Activated T-helper 1 cell treated with anti-CD3 and anti-CD28 coated beads, Interleukin-12 subunit alpha, Interleukin-12 subunit beta, Interleukin-2, Interleukin-4 antibody, amounts not matched to agents 30 ng/mL and 10 ng/mL and 1 ng/mL, durations not matched to agents 14 hours and 24 hours and 36 hours (primary cell): Measurements from ENCODE around the gene AANAT. TPM values are rescaled to one million over a fixed set of nuclear protein-coding genes. Genes with fewer than 3 reads are reported as not detected.
A peak's percentile ranks its signal among the peaks of the same experiment; 100 is the strongest.
"Not testable (repeated sequence)": the region's sequence is repeated elsewhere in the genome, so short reads cannot be mapped to it uniquely, and the experiment has no call there.

Experiments used
- DNase-seq: peaks from one replicate; pipeline ENCODE4 v3.0.0; 2021; ENCODE audit warnings: low spot score
- H3K27ac Mint-ChIP-seq: one replicate; pipeline ENCODE4 v1.8.0; 2021; ENCODE audit warnings: mild to moderate bottlenecking, mixed read lengths
- H3K27me3 Mint-ChIP-seq: one replicate; pipeline ENCODE4 v1.8.0; 2022; ENCODE audit warnings: mild to moderate bottlenecking, moderate library complexity, mixed read lengths; ENCODE audit not compliant: insufficient read depth
- H3K36me3 Mint-ChIP-seq: one replicate; pipeline ENCODE4 v1.8.0; 2021; ENCODE audit warnings: low read depth, mixed read lengths
- H3K4me1 Mint-ChIP-seq: one replicate; pipeline ENCODE4 v1.8.0; 2021; ENCODE audit warnings: low read depth, mixed read lengths
- H3K4me3 Mint-ChIP-seq: one replicate; pipeline ENCODE4 v1.8.0; 2021; ENCODE audit warnings: mild to moderate bottlenecking, moderate library complexity, mixed read lengths
- H3K9me3 Mint-ChIP-seq: one replicate; pipeline ENCODE4 v1.8.0; 2021; ENCODE audit warnings: mixed read lengths
- intact Hi-C: fragments of 100-400 bp; cut with micrococcal nuclease; formaldehyde crosslinking; loops from one replicate; pipeline ENCODE4 v1.15.1; 2024
- total RNA-seq: library from RNA; stranded (reverse); gene quantifications from 2 replicates; pipeline ENCODE4 v1.2.3, GENCODE V29; 2022

AANAT gene
- total RNA-seq, 1 donor from 2014 or later: not detected

GRCh38 chr17:76501018-76501826, 33.8 kb downstream of the AANAT start, which contains the start of gene RHBDF2:
Gene RHBDF2, minus strand, starts transcription at chr17:76501423. Its CDS starts 19,899 bp downstream, at chr17:76481524.
- intact Hi-C loops: loop anchor here (1.0 to 10.0 kb wide), 7 partner anchors 8 to 236 kb away; partner anchors contain the start of genes PRPSAP1, UBALD2 and UBE2O
- Mint-ChIP-seq H3K27ac (peak within 1 kb of the TSS; percentile 89), H3K9me3 (no peaks in the 10 kb centered on the region), H3K4me3 (peak within 1 kb of the TSS; percentile 92), H3K36me3 (peaks cover 7% of the 10 kb centered on the region), H3K27me3 (no peaks in the 10 kb centered on the region), H3K4me1 (peaks cover 58% of the 10 kb centered on the region)
- peak; percentile 95 for DNase-seq

DNA sequence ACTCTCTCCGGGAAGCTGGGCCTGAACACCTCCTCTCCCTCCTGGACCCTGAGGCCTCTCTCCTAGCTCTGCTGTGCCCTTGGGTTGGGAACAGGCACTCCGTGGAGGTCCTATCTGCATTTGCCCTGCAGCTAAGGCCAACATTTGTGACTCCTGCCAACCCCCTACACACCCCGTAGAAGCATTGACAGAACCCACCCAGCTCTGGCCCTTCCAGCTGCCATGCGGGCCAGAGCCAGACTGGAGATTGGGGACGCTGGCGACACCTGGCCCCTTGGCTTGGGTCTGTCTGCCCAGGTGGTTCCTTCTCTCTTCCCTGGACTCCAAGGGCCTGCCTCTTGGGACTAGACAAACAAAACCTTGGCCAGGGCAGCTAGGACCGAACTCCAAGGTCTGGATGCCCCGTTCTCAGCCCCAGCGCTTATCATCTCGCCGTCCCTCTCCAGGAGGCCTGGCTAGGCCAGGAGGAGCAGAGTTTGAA, 34.5 kb downstream of the AANAT start:
- H3K27ac Mint-ChIP-seq: peak overlapping the region; percentile 89
- no peak for DNase-seq
- peaks cover 7% of the 10 kb centered on the region for H3K36me3 Mint-ChIP-seq
- no peaks in the 10 kb centered on the region for H3K27me3 Mint-ChIP-seq
- H3K4me1 Mint-ChIP-seq: peaks cover 61% of the 10 kb centered on the region
- intact Hi-C loops: loop anchor here (1.0 to 10.0 kb wide), 7 partner anchors 9 to 237 kb away; partner anchors contain the start of genes PRPSAP1, UBALD2 and UBE2O
- no peaks in the 10 kb centered on the region for H3K9me3 Mint-ChIP-seq
- peak overlapping the region; percentile 79 for H3K4me3 Mint-ChIP-seq

- Mint-ChIP-seq H3K36me3 (peaks cover 7% of the 10 kb centered on the region), H3K27me3 (no peaks in the 10 kb centered on the region), H3K4me1 (peaks cover 56% of the 10 kb centered on the region), H3K9me3 (no peaks in the 10 kb centered on the region), H3K4me3 (no peak overlapping the region), H3K27ac (peak overlapping the region; percentile 29)
- intact Hi-C loops: loop anchor here (10.0 kb wide), 2 partner anchors 148 to 238 kb away; partner anchors contain the start of genes PRPSAP1 and UBALD2
- DNase-seq: no peak
Measured at GRCh38 chr17:76502341-76503211, 35.2 kb downstream of the AANAT start.

GRCh38 chr17:76504117-76504516, 36.7 kb downstream of the AANAT start:
- intact Hi-C loops: loop anchor here (10.0 kb wide), 2 partner anchors 149 to 239 kb away; partner anchors contain the start of genes PRPSAP1 and UBALD2
- H3K27me3 Mint-ChIP-seq: no peaks in the 10 kb centered on the region
- peaks cover 50% of the 10 kb centered on the region for H3K4me1 Mint-ChIP-seq
- no peak for DNase-seq
- no peak overlapping the region for H3K4me3 Mint-ChIP-seq
- no peaks in the 10 kb centered on the region for H3K9me3 Mint-ChIP-seq
- H3K27ac Mint-ChIP-seq: no peak overlapping the region
- peaks cover 3% of the 10 kb centered on the region for H3K36me3 Mint-ChIP-seq

GRCh38 chr17:76506408-76507345, 39.3 kb downstream of the AANAT start:
- Mint-ChIP-seq H3K27me3 (peaks cover 2% of the 10 kb centered on the region), H3K4me3 (no peak overlapping the region), H3K27ac (peak overlapping the region; percentile 58), H3K9me3 (no peaks in the 10 kb centered on the region), H3K4me1 (peaks cover 41% of the 10 kb centered on the region), H3K36me3 (no peaks in the 10 kb centered on the region)
- intact Hi-C loops: loop anchor here (1.0 to 10.0 kb wide), 6 partner anchors 9 to 242 kb away; partner anchors contain the start of genes PRPSAP1 and UBALD2
- peak; percentile 85 for DNase-seq

GRCh38 chr17:76508472-76509063, 41.2 kb downstream of the AANAT start:
- H3K36me3 Mint-ChIP-seq, H3K4me3 Mint-ChIP-seq, H3K27ac Mint-ChIP-seq, H3K27me3 Mint-ChIP-seq, DNase-seq, H3K9me3 Mint-ChIP-seq: not testable (repeated sequence)
- peaks cover 42% of the 10 kb centered on the region for H3K4me1 Mint-ChIP-seq
- intact Hi-C loops: loop anchor here (10.0 kb wide), 2 partner anchors 154 to 244 kb away; partner anchors contain the start of genes PRPSAP1 and UBALD2

GRCh38 chr17:76510831-76511244, 43.4 kb downstream of the AANAT start:
- Mint-ChIP-seq H3K27ac (no peak overlapping the region), H3K27me3 (peaks cover 2% of the 10 kb centered on the region), H3K4me3 (no peak overlapping the region), H3K4me1 (peaks cover 59% of the 10 kb centered on the region), H3K9me3 (no peaks in the 10 kb centered on the region), H3K36me3 (peaks cover 3% of the 10 kb centered on the region)
- DNase-seq: no peak
- intact Hi-C loops: no loop called here

DNA sequence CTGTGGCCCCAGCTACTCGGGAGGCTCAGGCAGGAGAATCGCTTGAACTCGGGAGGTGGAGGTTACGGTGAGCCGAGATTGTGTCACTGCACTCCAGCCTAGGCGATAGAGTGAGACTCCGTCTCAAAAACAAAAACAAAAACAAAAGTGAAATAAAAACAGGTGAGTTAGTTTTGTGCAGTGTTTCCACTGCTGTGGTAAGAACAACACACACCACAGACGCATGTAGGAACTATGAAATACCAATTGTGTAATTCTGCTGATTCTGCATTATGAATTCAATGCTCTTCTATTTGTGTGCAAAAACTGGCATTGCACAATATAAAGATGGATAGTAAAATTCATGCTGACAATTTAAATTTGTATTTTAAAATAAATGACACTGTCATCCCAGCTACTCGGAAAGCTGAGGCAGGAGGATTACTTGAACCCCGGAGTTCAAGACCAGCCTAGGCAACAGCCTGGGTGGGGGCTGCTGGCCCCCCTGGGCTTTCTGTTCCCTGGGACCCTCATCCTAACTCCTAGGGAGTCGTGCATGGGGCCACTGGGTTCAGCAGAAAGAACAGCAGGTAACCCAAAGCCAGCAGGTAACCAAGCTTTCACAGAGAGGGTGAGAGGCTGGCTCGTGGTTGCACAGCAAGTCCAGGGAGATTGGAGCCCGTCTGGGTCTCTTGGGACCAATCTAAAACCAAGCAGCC, 44.4 kb downstream of the AANAT start:
- Mint-ChIP-seq H3K4me1 (peaks cover 52% of the 10 kb centered on the region), H3K4me3 (no peak overlapping the region), H3K27me3 (peaks cover 2% of the 10 kb centered on the region), H3K9me3 (no peaks in the 10 kb centered on the region), H3K36me3 (peaks cover 3% of the 10 kb centered on the region), H3K27ac (peak overlapping the region; percentile 31)
- intact Hi-C loops: no loop called here
- DNase-seq: no peak

- Mint-ChIP-seq H3K4me3 (no peak overlapping the region), H3K4me1 (peaks cover 51% of the 10 kb centered on the region), H3K9me3 (no peaks in the 10 kb centered on the region), H3K27me3 (peaks cover 2% of the 10 kb centered on the region), H3K36me3 (peaks cover 3% of the 10 kb centered on the region), H3K27ac (peak overlapping the region; percentile 63)
- intact Hi-C loops: no loop called here
- no peak for DNase-seq
Measured at GRCh38 chr17:76512366-76513305, 45.2 kb downstream of the AANAT start.

DNA sequence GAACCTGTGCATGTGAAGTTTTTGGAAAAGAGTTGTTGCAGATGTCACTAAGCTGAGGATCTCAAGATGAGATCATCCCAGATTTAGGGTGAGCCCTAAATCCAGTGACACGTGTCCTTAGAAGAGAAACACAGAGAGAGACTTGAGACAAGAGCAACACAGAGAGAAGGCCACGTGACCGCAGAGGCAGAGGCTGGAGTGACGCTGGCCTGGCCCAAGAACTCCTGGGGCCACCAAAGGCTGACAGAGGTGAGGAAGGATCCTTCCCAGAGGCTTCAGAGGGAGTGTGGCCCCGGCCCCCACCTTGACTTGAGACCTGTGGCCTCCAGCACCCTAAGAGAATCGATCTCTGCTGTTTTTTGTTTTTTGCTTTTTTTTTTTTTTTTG, 45.9 kb downstream of the AANAT start:
- intact Hi-C loops: no loop called here
- H3K36me3 Mint-ChIP-seq: peaks cover 3% of the 10 kb centered on the region
- no peaks in the 10 kb centered on the region for H3K9me3 Mint-ChIP-seq
- H3K27me3 Mint-ChIP-seq: peaks cover 2% of the 10 kb centered on the region
- no peak for DNase-seq
- H3K4me1 Mint-ChIP-seq: peaks cover 57% of the 10 kb centered on the region
- peak overlapping the region; percentile 63 for H3K27ac Mint-ChIP-seq
- H3K4me3 Mint-ChIP-seq: no peak overlapping the region
